ENCODE data around the gene CLIP2. TPM values are rescaled to one million over a fixed set of nuclear protein-coding genes. Genes with fewer than 3 reads are reported as not detected.
"Not testable (repeated sequence)": the region's sequence is repeated elsewhere in the genome, so short reads cannot be mapped to it uniquely, and the experiment has no call there.

Gene CLIP2
- total RNA-seq, 1 donor from 2014 or later, result 14.5 TPM

- DNase-seq (ENCODE audit: low read depth), result peak; percentile 81
Observed at GRCh38 chr7:74401137-74401859, 112.1 kb downstream of the CLIP2 start.

GRCh38 chr7:74402668-74403067 is 113.5 kb downstream of the CLIP2 start:
- DNase-seq (ENCODE audit: low read depth), result not testable (repeated sequence)

GRCh38 chr7:74403521-74404387 is 114.5 kb downstream of the CLIP2 start:
- DNase-seq (ENCODE audit: low read depth), result no peak

- no peak for DNase-seq (ENCODE audit: low read depth)
Observed at GRCh38 chr7:74404388-74404700, 115.1 kb downstream of the CLIP2 start.

GRCh38 chr7:74404741-74405140 is 115.5 kb downstream of the CLIP2 start:
- DNase-seq (ENCODE audit: low read depth), result no peak

- DNase-seq (ENCODE audit: low read depth), result no peak
Observed at GRCh38 chr7:74405191-74405898, 116.1 kb downstream of the CLIP2 start.

- DNase-seq (ENCODE audit: low read depth), result no peak
Observed at GRCh38 chr7:74405899-74406512, 116.8 kb downstream of the CLIP2 start.

GRCh38 chr7:74407958-74408357 is 118.8 kb downstream of the CLIP2 start:
- no peak for DNase-seq (ENCODE audit: low read depth)

- no peak for DNase-seq (ENCODE audit: low read depth)
Observed at GRCh38 chr7:74409571-74409970, 120.4 kb downstream of the CLIP2 start.

GRCh38 chr7:74410772-74411171 is 121.6 kb downstream of the CLIP2 start:
- no peak for DNase-seq (ENCODE audit: low read depth)

GRCh38 chr7:74411571-74411970 is 122.4 kb downstream of the CLIP2 start:
- not testable (repeated sequence) for DNase-seq (ENCODE audit: low read depth)

- DNase-seq (ENCODE audit: low read depth), result peak; percentile 24
Observed at GRCh38 chr7:74412056-74412455, 122.8 kb downstream of the CLIP2 start.

GRCh38 chr7:74412603-74413002 is 123.4 kb downstream of the CLIP2 start:
- no peak for DNase-seq (ENCODE audit: low read depth)

- not testable (repeated sequence) for DNase-seq (ENCODE audit: low read depth)
Observed at GRCh38 chr7:74414595-74415333, 125.6 kb downstream of the CLIP2 start.

- peak; percentile 83 for DNase-seq (ENCODE audit: low read depth)
Observed at GRCh38 chr7:74417419-74417971, 128.3 kb downstream of the CLIP2 start.

- no peak for DNase-seq (ENCODE audit: low read depth)
Observed at GRCh38 chr7:74418076-74418475, 128.9 kb downstream of the CLIP2 start.

- DNase-seq (ENCODE audit: low read depth), result no peak
Observed at GRCh38 chr7:74418538-74418937, 129.3 kb downstream of the CLIP2 start.

- DNase-seq (ENCODE audit: low read depth), result not testable (repeated sequence)
Observed at GRCh38 chr7:74419232-74419631, 130.0 kb downstream of the CLIP2 start.

GRCh38 chr7:74420006-74420405 is 130.8 kb downstream of the CLIP2 start:
- no peak for DNase-seq (ENCODE audit: low read depth)

- DNase-seq (ENCODE audit: low read depth), result no peak
Observed at GRCh38 chr7:74424291-74424880, 135.2 kb downstream of the CLIP2 start.

Measured in myocyte (in vitro differentiated cells).